GM23248 (cell line): ENCODE measurements around the gene ANO4.

Experiments used
- EZH2 ChIP-seq: fragments of 200-600 bp; sonication (generic); IDR thresholded peaks from 2 replicates; pipeline ENCODE4 v1.6.1; 2018; ENCODE audit warnings: antibody characterized with exemption, mild to moderate bottlenecking; ENCODE audit not compliant: insufficient read depth, poor library complexity, severe bottlenecking
- EZH2phosphoT487 ChIP-seq: fragments of 200-600 bp; sonication (generic); IDR thresholded peaks from 2 replicates; pipeline ENCODE4 v1.6.1; 2018; ENCODE audit warnings: antibody characterized with exemption, moderate library complexity, mild to moderate bottlenecking, low read depth; ENCODE audit not compliant: insufficient read depth

- TF ChIP-seq EZH2 (no peak), EZH2phosphoT487 (no peak)
Observed at GRCh38 chr12:101015044-101015443, 220.5 kb downstream of the ANO4 start.
